ENCODE data around the gene LOXHD1.

DNA sequence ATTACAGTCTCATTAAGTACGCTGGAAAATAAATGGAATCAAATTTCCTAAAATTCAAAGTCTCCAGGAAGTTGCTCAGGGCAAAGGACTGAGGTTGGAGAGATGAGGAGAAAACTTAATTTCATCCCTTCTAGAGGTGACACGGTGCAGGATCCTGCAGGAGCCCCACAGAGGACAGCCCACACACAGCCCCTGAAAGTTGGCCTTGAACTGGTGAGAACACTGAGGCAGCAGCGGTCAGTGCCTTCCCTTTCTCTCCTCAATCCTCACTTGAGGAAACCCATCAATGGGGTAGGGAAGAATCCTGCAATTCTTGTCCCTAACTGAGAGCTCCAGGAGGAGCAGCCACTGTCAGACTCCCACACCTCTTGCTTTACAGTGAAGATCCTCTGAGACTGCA is 37.5 kb downstream of the LOXHD1 start:
- TF ChIP-seq GATA3 (IDR thresholded peaks at IDR 0.05; ENCODE audit: low read depth, low read length) (no peak), GATA2 (IDR thresholded peaks at IDR 0.05; ENCODE audit: low read depth, low read length) (no peak)

Data from SH-SY5Y (cell line).